Measurements from ENCODE around the gene CLTCL1.
A peak's percentile ranks its signal among the peaks of the same experiment; 100 is the strongest.
"Not testable (repeated sequence)": the region's sequence is repeated elsewhere in the genome, so short reads cannot be mapped to it uniquely, and the experiment has no call there.

Gene CLTCL1

DNA sequence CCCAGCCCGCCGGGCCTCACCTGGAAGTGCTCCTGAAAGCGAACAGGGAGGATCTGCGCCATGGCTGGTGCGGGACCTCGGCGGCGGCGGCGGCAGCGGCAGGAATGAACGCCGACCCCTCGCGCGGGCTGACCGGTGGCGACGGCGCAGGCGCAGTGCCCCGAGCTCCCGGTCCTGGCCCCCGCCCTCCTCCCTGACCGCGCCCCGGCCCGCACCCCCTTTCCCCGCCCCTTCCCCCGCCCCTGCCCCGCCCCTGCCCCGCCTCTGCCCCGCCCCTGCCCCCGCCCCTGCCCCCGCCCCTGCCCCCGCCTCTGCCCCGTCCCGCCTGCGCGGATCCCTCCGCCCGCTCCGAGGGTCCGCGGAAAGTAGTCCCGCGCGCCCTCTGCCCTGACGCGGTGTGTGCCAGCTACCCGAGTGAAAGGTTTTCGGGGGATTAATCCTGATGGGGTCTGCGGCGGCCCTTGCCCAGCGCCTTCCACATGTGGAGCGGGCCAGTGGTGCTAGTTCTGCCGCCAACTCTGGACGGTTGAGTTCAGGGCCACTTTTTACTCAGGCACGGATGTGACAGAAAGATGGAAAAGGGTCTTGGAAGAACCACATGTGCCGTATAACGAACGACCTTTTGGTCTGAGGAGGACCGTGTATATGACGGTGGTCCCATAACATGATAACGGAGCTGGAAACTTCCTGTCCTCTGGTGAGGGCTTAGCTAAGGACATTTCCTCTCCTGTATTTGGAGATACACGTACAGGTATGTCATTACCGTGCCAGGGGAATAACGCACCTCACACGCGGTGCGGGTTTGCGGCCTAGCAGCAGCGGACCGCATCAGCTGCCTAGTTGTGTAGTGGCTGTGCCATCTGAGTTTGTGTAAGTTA lies at the start of gene CLTCL1:
Gene CLTCL1 (minus strand): TSS at position 140 of the 878 bp plus-strand sequence. CDS start 78 bp downstream, at position 62.
- DNase-seq (ENCODE audit: low read depth in 2 of 2): peak; percentile 26 to 71

DNA sequence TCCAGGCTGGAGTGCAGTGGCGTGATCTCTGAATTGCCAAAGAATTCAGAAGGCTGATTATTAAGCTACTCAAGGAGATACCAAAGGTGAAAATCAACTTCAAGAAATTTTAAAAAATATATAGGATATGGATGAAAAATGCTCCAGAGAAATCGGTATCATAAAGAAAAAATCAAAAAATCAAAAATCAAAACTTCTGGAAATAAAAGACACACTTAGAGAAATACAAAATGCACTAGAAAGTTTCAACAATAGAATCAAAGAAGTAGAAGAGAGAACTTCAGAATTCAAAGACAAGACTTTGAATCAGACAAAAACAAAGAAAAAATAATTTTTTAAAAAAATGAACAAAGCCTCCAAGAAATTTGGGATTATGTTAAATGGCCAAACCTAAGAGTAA lies 45.6 kb upstream of the CLTCL1 start:
- no peak for DNase-seq (ENCODE audit: low read depth in 2 of 2)

DNA sequence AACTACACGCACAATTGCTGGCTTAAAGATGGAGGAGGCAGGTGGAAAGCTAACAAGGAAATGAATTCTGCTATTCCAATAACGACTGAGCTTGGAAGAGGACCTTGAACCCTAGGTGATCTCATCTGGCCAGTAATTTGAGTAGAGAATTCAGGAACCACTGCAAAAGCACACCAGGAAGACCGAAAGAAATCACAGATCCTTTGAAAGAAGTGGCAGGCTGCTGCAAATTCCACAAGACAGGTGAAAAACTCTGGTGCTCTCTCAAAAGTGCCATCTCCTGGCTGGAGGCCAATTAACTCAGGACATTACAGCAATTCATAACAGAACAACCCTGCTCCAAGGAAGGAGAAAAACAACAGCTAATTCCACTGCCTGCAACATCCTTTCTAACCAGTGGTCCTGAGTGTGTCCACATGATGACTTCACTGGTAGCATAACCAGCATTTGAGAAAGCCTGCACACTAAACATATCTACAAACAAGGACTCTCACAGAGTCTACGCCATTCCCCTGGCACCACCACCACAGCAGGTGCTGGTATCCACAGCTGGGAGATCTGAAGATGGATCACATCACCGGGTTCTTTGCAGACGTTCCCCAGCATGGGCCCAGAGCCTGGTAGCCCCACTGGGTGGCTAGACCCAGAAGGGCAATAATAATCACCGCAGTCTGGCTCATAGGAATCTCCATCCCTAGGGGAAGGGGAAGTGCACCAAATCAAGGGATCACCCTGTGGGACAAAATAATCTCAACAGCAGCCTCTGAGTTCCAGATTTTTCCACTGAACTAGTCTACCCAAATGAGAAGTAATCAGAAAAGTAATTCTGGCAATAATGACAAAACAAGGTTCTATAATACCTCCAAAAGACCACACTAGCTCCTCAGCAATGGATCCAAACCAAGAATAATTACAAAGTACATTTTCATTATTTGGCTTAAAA lies 44.9 kb upstream of the CLTCL1 start:
- DNase-seq (ENCODE audit: low read depth in 2 of 2): no peak

DNA sequence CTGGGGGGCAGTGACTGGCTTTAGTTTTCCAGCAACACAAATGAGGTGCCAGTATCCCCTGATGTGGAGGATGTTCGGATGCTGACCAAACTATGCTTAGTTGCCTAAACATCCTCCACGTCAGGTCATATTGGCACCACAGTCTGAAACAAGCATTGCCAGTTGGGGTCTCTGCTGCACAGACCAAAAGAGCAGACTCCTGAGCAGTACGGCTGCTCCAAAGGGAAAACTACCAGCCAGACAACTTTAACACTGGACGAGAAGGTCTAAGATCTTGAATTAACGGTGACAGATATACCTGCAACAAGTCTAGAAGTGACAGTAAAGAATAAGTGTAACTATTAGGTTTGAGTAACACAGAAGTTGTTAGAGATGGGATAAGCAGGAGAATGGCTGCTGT lies 40.5 kb upstream of the CLTCL1 start:
- no peak for DNase-seq (ENCODE audit: low read depth in 2 of 2)

DNA sequence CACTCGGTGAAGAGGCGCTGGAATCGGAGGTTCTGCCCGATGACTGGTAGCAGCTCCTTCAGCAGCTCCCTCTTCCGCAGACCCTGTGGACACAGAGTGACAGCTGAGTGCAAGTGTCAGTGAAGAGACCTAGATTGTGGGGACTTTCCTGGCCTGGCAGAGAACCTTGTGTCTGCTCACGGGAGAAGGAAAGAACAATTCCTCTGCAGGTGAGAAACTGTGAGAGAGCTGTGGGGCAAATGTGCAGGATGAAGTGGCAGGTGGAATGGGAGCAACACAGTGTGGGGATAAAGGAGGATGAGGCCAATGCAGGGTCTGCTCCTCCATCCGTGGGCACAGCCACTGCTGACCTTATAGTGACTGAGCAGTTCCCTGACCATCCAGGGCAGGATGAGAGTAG lies 40.0 kb upstream of the CLTCL1 start:
- DNase-seq (ENCODE audit: low read depth in 2 of 2): no peak

DNA sequence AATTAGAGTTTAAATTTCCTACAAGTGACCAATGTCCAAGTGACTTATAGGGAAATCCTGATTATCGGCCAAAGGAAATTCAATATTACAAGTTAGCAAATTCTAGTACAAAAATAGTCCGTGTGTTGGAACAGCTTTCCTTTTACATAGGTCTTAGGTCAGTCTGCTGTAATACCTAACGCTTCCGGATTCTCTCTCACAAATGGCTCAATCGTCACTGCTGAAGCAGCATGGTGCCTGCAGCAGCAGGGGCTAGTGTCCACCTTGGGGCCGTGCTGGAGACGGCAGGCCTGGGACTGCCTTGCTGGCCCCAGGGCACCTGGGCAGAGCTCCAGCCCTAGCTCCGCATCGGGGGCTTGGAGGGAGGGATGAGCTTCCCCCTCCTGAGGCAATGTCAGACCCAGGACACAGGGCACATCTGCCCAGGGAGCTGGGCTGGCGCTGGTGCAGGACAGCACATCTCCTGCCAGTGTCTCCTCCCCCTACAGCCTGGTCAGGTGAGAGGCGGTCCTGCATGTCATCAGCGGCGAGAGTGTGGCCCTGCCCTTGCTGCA lies 39.4 kb upstream of the CLTCL1 start:
- no peak for DNase-seq (ENCODE audit: low read depth in 2 of 2)

DNA sequence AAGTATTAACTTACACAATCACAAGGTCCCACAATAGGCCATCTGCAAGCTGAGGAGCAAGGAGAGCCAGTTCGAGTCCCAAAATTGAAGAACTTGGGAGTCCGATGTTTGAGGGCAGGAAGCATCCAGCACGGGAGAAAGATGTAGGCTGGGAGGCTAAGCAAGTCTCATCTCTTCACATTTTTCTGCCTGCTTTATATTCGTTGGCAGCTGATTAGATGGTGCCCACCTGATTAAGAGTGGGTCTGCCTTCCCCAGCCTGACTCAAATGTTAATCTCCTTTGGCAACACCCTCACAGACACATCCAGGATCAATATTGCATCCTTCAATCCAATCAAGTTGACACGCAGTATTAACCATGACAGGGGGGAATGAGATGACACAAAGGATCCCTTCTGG lies 38.7 kb upstream of the CLTCL1 start:
- DNase-seq (ENCODE audit: low read depth in 2 of 2): not testable (repeated sequence)

DNA sequence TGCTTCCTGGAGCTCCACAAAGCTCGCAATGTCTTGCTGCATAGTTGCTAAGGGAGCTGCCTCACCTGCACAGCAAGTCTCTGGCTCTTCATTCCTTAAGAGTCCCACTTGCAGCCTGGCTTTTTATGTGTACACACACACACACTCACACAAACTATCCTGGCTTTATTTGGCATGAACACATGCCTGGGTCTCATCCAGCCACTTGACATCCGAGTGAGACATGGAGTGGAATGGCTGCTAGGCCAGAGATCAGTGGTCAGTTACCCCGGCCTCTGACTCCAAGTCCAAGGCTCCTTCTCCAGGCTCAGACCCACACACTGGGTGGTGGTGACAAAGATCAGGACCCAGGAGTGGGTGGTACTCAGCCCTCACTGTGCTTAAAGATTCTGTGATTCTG lies 37.9 kb upstream of the CLTCL1 start:
- no peak for DNase-seq (ENCODE audit: low read depth in 2 of 2)

DNA sequence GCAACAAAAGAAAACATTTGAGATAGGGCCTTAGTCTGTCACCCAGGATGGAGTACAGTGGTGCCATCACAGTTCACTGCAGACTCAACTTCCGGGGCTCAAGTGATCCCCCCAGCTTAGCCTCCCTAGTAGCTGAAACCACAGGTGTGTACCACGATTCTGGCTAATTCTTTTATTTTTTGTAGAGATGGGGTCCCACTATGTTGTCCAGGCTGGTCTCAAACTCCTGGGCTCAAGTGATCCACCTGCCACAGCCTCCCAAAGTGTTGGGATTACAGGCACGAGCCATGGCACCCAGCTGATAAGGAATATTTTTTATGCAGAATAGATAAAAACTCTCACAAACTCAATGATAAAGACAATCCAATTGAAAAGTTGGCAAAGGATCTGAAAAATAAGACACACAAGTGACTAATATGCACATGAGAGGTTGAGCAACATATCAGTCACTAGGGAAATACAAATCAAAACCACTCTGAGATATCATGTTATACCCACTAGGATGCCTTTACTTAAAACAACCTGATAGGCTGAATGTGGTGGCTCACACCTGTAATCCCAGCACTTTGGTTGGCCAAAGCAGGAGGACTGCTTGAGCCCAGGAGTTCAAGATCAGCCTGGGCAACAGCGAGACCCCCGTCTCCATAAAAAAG lies 33.9 kb upstream of the CLTCL1 start:
- no peak for DNase-seq (ENCODE audit: low read depth in 2 of 2)

DNA sequence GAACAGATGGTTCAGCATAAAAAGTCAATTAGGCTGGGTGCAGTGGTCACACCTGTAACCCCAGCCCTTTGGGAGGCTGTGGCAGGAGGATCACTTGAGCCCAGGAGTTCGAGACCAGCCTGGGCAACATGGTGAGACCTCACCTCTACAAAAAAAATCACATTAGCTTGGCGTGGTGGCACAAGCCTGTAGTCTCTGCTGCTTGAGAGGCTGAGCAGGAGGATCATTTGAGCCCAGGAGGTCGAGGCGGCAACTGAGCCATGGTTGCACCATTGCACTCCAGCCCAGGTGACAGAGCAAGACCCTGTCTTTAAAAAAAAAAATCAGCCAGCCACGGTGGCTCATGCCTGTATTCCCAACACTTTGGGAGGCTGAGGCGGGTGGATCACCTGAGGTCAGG lies 31.9 kb upstream of the CLTCL1 start:
- not testable (repeated sequence) for DNase-seq (ENCODE audit: low read depth in 2 of 2)

DNA sequence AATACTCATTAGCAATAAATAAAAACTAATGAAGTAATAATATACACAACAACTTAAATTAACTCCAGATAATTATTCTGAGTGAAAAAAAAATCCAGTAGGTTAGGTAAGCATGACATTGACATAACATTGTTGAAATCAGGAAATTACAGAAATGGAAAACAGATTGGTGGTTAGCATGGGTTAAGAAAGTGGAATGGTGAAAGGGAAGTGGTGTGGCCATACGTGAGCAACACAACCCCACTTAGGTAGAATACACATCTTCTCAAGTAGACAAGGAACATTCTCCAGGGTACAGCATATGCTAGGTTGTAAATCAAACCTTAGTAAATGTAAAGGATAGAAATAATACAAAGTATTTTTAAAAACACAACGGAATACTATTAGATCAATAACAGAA lies 30.2 kb upstream of the CLTCL1 start:
- no peak for DNase-seq (ENCODE audit: low read depth in 2 of 2)

DNA sequence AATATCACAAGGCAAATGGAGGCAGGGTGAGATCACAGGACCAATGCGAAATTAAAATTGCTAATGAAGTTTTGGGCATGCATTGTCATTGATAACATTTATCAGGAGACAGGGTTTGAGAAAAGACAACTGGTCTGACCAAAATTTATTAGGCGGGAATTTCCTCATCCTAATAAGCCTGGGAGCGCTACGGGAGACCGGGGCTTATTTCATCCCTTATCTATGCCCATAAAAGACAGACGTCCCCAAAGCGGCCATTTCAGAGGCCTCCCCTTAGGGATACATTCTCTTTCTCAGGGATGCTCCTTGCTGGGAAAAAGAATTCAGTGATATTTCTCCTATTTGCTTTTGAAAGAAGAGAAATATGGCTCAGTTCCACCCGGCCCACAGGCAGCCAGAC lies 28.6 kb upstream of the CLTCL1 start:
- not testable (repeated sequence) for DNase-seq (ENCODE audit: low read depth in 2 of 2)

DNA sequence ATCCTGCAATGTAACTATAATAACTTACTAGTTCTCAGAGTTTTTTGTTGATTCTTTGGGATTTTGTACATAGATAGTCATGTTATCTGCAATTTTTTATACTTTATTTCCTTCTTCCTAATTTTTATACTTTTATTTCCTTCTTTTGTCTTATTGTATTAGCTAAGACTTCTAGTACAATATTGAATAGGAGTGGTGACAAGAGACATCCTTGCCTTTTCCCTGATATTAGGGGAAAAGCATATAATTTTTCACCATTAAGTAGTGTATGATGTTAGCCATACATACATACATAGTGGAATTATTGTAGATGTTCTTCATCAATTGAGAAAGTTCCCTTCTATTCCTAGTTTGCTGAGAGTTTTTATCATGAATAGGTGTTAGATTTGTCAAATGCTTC lies 27.8 kb upstream of the CLTCL1 start:
- DNase-seq (ENCODE audit: low read depth in 2 of 2): no peak

DNA sequence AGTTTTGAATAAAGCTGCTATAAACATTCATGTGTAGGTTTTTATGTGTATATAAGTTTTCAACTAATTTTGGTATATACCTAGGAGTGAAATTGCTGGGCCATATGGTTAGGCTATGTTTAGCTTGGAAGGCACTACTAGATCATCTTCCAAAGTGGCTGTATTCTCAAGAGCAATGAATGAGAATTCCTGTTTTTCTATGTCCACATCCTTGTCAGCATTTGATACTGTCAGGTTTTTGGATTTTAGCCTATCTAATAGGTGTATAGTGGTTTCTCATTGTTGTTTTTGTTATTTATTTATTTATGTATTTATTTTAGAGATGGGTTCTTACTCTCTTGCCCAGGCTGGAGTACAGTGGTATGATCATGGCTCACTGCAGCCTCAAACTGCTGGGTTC lies 26.3 kb upstream of the CLTCL1 start:
- no peak for DNase-seq (ENCODE audit: low read depth in 2 of 2)

DNA sequence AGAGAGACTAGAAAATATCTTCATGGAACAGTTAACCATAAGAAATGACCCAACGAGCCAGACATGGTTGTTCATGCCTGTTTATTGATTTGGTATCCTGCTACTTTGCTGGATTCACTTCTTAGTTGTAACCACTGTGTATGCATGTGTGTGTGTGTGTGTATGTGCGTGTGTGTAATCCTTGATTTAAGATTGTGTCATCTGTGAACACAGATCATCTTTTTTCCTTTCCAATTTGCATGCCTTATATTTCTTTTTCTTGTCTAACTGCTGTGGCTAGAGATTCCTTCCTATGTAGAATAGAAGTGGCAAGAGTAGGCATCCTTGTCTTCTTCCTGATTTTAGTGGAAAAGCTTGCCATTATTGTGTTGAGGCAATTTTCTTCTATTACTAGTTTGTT lies 16.4 kb upstream of the CLTCL1 start:
- no peak for DNase-seq (ENCODE audit: low read depth in 2 of 2)

DNA sequence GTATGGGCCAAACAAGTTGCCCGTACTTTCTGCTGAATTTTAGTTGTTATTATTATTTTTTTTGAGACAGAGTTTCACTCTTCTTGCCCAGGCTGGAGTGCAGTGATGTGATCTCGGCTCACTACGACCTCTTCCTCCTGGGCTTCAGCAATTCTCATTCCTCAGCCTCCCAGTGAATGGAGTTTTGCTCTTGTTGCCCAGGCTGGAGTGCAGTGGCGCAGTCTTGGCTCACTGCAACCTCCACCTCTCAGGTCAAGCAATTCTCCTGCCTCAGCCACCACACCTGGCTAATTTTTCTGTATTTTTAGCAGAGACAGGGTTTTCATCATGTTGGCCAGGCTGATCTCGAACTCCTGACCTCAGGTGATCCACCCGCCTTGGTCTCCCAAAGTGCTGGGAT lies 15.0 kb upstream of the CLTCL1 start:
- not testable (repeated sequence) for DNase-seq (ENCODE audit: low read depth in 2 of 2)

DNA sequence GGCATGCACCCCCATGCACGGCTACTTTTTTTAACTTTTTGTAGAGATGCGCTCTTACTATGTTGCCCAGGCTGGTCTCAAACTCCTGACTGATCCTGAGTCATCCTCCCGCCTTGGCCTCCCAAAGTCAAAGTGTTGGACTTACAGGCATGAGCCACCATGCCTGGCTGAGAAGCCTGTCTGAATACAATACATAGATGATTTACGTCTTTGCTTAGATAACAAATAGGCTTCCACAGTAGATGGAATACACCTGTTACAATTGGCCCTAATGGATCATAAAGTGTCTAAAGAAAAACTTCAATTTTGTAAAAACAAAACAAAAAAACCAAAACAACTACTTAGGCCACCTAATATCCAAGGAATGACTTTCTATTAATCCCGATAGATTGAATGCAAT lies 13.0 kb upstream of the CLTCL1 start:
- no peak for DNase-seq (ENCODE audit: low read depth in 2 of 2)

DNA sequence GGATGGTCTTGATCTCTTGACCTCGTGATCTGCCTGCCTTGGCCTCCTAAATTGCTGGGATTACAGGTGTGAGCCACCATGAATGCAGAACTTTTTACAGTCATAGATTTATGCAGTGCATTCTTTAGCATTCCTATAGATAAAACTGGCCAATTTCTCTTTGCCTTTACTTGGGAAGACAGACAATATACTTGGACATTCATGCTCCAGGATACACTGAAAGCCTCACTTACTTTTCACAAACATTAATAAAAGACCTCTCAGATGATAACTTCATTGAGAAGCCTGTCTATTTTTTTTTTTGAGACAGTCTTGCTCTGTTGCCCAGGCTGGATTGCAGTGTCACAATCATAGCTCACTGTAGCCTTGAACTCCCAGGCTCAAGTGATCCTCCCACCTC lies 12.3 kb upstream of the CLTCL1 start:
- DNase-seq (ENCODE audit: low read depth in 2 of 2): no peak

DNA sequence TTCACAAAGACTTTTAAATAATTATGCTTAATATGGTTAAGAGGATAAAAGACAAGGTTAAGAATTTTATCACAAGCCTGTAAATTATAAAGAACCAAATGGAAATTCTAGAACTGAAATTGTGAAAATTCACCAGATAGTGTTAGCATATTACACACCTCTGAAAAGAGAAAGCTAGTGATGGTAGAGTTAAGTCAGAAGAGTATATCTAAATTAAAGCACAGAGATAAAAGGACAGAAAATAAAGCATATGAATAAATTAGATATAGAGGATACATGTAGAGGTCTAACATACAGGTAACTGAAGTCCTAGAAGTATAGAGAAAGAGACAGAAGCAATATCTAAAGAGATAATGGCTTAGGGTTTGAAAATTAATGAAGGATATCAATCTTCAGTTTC lies 4.2 kb upstream of the CLTCL1 start:
- DNase-seq (ENCODE audit: low read depth in 2 of 2): no peak

DNA sequence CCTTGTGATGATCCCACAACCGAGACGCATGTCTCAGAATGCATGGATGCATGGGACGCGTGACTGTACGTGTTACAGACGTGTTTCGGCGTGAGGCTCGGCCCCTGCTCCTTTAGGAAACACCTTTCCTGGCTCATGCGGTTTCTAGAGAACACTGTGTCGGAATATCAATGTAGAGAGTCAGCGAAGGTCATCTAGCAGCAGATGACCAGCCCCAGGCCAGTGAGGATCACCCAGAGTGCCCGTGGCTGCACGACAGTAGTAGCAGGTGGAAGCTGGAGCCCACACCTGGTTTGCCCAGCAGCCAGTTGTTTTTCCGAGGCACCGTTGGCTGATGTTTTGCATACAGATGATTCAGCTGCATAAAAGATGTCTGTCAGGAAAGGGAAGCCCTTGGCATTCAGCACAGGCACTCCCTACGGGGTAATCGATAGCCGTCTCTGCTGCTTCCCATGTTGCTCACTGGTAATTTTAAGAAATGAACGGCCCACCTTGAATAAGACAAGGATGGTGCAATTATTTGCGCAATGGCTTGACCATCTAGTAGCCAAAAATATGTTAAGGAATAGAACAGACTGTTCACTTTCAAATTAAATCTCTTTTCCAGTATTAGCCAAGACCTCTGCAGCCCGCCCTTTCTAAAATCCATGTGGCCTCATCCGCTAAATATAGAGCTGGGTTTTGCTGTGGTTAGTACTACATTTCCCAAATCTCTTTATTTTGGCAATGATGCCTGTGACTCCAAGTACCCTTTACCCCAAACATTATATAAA lies 1.1 kb upstream of the CLTCL1 start:
- DNase-seq (ENCODE audit: low read depth in 2 of 2): no peak

DNA sequence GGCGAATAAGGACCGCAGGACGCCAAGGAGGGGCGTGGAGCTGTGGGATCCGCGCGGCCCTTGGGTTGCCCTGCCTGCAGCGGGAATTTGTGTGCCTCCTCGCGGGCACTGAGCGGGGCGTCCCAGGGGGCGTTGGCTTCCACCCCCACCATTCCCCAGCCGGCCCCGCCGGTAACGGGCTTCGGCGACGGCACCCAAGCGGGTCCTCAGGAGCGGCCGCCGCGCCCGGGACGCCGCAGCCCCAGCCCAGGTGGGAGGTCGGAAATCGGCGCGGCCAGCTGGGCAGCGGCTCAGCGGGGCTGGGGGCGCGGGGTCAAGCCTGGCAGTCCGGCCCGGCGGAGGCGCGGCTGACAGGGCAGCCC lies 320 bp downstream of the CLTCL1 start:
- peak in 1 of 2 donors; percentile 25 for DNase-seq (ENCODE audit: low read depth in 2 of 2)

Data from stimulated activated CD8-positive, alpha-beta memory T cell treated with anti-CD3 and anti-CD28 coated beads, Interleukin-7, amount 100 ng/mL, for 4 hours (primary cell).